Peyer's patch (tissue), 4 donors: Measurements from ENCODE around the gene GRIN2C. TPM values are rescaled to one million over a fixed set of nuclear protein-coding genes. Genes with fewer than 3 reads are reported as not detected.

Experiments
- DNase-seq, 3 donors: peaks; one replicate each; pipeline ENCODE4 v3.0.0-alpha.2; 2017 to 2019
- H3K27ac ChIP-seq, 4 donors: fragments of 200-600 bp; sonication (generic); one replicate each; pipeline ENCODE4 v1.5.1; 2016 to 2019
- H3K27me3 ChIP-seq, 2 donors: fragments of 200-600 bp; sonication (generic); one replicate each; pipeline ENCODE4 v1.5.1; 2019
- H3K36me3 ChIP-seq, 3 donors: fragments of 200-600 bp; sonication (generic); one replicate each; pipeline ENCODE4 v1.5.1; 2016 to 2019
- H3K4me1 ChIP-seq, 4 donors: fragments of 200-600 bp; sonication (generic); one replicate each; pipeline ENCODE4 v1.5.1; 2016 to 2019
- H3K4me3 ChIP-seq, 4 donors: fragments of 200-600 bp; sonication (generic); 1 replicate in 3 of 4; 2 replicates in 1 of 4; pipeline ENCODE4 v1.5.1; 2016 to 2019; ENCODE audit warnings: mild to moderate bottlenecking in 1 of 4
- H3K9me3 ChIP-seq, 4 donors: fragments of 200-600 bp; sonication (generic); one replicate each; pipeline ENCODE4 v1.5.1; 2016 to 2019; ENCODE audit warnings: mild to moderate bottlenecking in 1 of 4
- CTCF ChIP-seq, 6 experiments: fragments of 450-650 bp in 4 of 6; fragments of 200-600 bp in 2 of 6; sonication (generic) in 1 of 6; IDR thresholded peaks; one replicate each; pipeline ENCODE4 v1.5.1; 2017 to 2019; ENCODE audit warnings: antibody characterized with exemption in 6 of 6, mild to moderate bottlenecking in 3 of 6, moderate library complexity in 1 of 6
- POLR2A ChIP-seq, 2 donors: fragments of 450-650 bp; IDR thresholded peaks; one replicate each; pipeline ENCODE4 v1.5.1; 2017; ENCODE audit warnings: antibody characterized with exemption in 2 of 2, mild to moderate bottlenecking in 2 of 2, moderate library complexity in 2 of 2
- total RNA-seq, 4 donors: library from RNA; depleted of rRNA; stranded (reverse); fragments of >200 nt; gene quantifications; one replicate each; pipeline ENCODE4 v1.1.0, GENCODE V29; 2016

Gene GRIN2C
- total RNA-seq, 4 donors from 2014 or later, result 0.13 to 2.7 TPM; not detected in 2

GRCh38 chr17:74893936-74894671, 34.4 kb upstream of the GRIN2C start:
- H3K27ac ChIP-seq, result peak overlapping the region in 2 of 4 donors; percentile 23 to 71
- DNase-seq, result no peak
- peaks cover 0 to 13% (median 5%) of the 10 kb centered on the region in 4 donors for H3K4me1 ChIP-seq
- peaks cover 0 to 15% of the 10 kb centered on the region in 2 donors for H3K27me3 ChIP-seq
- H3K9me3 ChIP-seq, result no peaks in the 10 kb centered on the region
- no peaks in the 10 kb centered on the region for H3K36me3 ChIP-seq
- H3K4me3 ChIP-seq, result peak overlapping the region in 3 of 4 donors; percentile 24 to 64 (median 51)
- TF ChIP-seq CTCF (IDR thresholded peaks at IDR 0.05) (no peak), POLR2A (IDR thresholded peaks at IDR 0.05) (no peak)

- peak within 1 kb of the TSS in 3 of 4 donors; percentile 27 to 71 (median 35) for H3K27ac ChIP-seq
- peak in 2 of 3 donors; percentile 76 to 83 for DNase-seq
- peaks cover 0 to 15% of the 10 kb centered on the region in 2 donors for H3K27me3 ChIP-seq
- H3K4me3 ChIP-seq, result peak within 1 kb of the TSS; percentile 20 to 64 (median 38)
- no peaks in the 10 kb centered on the region for H3K36me3 ChIP-seq
- peak; percentile 84 to 86 for TF ChIP-seq POLR2A (IDR thresholded peaks at IDR 0.05)
- no peak for TF ChIP-seq CTCF (IDR thresholded peaks at IDR 0.05)
- no peaks in the 10 kb centered on the region for H3K9me3 ChIP-seq
- H3K4me1 ChIP-seq, result peaks cover 0 to 13% (median 5%) of the 10 kb centered on the region in 4 donors
Observed at GRCh38 chr17:74892974-74893911, 33.6 kb upstream of the GRIN2C start, which contains the start of gene FADS6. Gene FADS6 (minus strand): TSS chr17:74893633. CDS start chr17:74893595, 38 bp downstream.

- DNase-seq, result no peak
- peaks cover 0 to 13% (median 5%) of the 10 kb centered on the region in 4 donors for H3K4me1 ChIP-seq
- H3K4me3 ChIP-seq, result peak overlapping the region in 3 of 4 donors; percentile 24 to 64 (median 51)
- peaks cover 0 to 15% of the 10 kb centered on the region in 2 donors for H3K27me3 ChIP-seq
- no peaks in the 10 kb centered on the region for H3K9me3 ChIP-seq
- TF ChIP-seq CTCF (IDR thresholded peaks at IDR 0.05) (no peak), POLR2A (IDR thresholded peaks at IDR 0.05) (no peak)
- H3K27ac ChIP-seq, result peak overlapping the region in 3 of 4 donors; percentile 19 to 35 (median 27)
- H3K36me3 ChIP-seq, result no peaks in the 10 kb centered on the region
Observed at GRCh38 chr17:74892013-74892841, 32.5 kb upstream of the GRIN2C start.

- no peaks in the 10 kb centered on the region for H3K36me3 ChIP-seq
- H3K4me1 ChIP-seq, result peaks cover 0 to 13% (median 5%) of the 10 kb centered on the region in 4 donors
- no peaks in the 10 kb centered on the region for H3K9me3 ChIP-seq
- TF ChIP-seq CTCF (IDR thresholded peaks at IDR 0.05) (no peak), POLR2A (IDR thresholded peaks at IDR 0.05) (no peak)
- H3K27ac ChIP-seq, result no peak overlapping the region
- DNase-seq, result no peak
- H3K27me3 ChIP-seq, result peaks cover 0 to 15% of the 10 kb centered on the region in 2 donors
- no peak overlapping the region for H3K4me3 ChIP-seq
Observed at GRCh38 chr17:74890554-74890953, 30.9 kb upstream of the GRIN2C start.

- H3K27ac ChIP-seq, result no peak overlapping the region
- no peaks in the 10 kb centered on the region for H3K36me3 ChIP-seq
- DNase-seq, result no peak
- TF ChIP-seq POLR2A (IDR thresholded peaks at IDR 0.05) (no peak), CTCF (IDR thresholded peaks at IDR 0.05) (no peak)
- H3K4me1 ChIP-seq, result peaks cover 0 to 8% (median 3%) of the 10 kb centered on the region in 4 donors
- no peak overlapping the region for H3K4me3 ChIP-seq
- H3K27me3 ChIP-seq, result peaks cover 0 to 6% of the 10 kb centered on the region in 2 donors
- H3K9me3 ChIP-seq, result no peaks in the 10 kb centered on the region
Observed at GRCh38 chr17:74888469-74888868, 28.8 kb upstream of the GRIN2C start.
